Endothelial cell (in vitro differentiated cells): ENCODE results near the gene TAF10. TPM values are rescaled to one million over a fixed set of nuclear protein-coding genes. Genes with fewer than 3 reads are reported as not detected.
A peak's percentile ranks its signal among the peaks of the same experiment; 100 is the strongest.

ENCODE experiments used
- DNase-seq: peaks from one replicate; pipeline ENCODE4 v3.0.0; 2021; ENCODE audit warnings: low spot score
- H3K27ac Mint-ChIP-seq: one replicate; pipeline ENCODE4 v1.8.0; 2021; ENCODE audit warnings: mixed read lengths, inconsistent platforms; ENCODE audit not compliant: unreplicated experiment
- H3K27me3 Mint-ChIP-seq: one replicate; pipeline ENCODE4 v1.8.0; 2021; ENCODE audit warnings: mild to moderate bottlenecking, moderate library complexity, mixed read lengths, inconsistent platforms; ENCODE audit not compliant: unreplicated experiment
- H3K36me3 Mint-ChIP-seq: one replicate; pipeline ENCODE4 v1.8.0; 2021; ENCODE audit warnings: mild to moderate bottlenecking, low read depth, mixed read lengths, inconsistent platforms; ENCODE audit not compliant: unreplicated experiment
- H3K4me1 Mint-ChIP-seq: one replicate; pipeline ENCODE4 v1.8.0; 2021; ENCODE audit warnings: mild to moderate bottlenecking, mixed read lengths, inconsistent platforms; ENCODE audit not compliant: unreplicated experiment
- H3K4me3 Mint-ChIP-seq: one replicate; pipeline ENCODE4 v1.8.0; 2021; ENCODE audit warnings: mild to moderate bottlenecking, mixed read lengths, inconsistent platforms; ENCODE audit not compliant: unreplicated experiment
- H3K9me3 Mint-ChIP-seq: one replicate; pipeline ENCODE4 v1.8.0; 2021; ENCODE audit warnings: mixed read lengths, inconsistent platforms; ENCODE audit not compliant: unreplicated experiment
- CTCF ChIP-seq: fragments of 200-600 bp; sonication (generic); IDR thresholded peaks from one replicate; pipeline ENCODE4 v1.5.0; 2021; ENCODE audit warnings: antibody characterized with exemption; ENCODE audit not compliant: unreplicated experiment
- total RNA-seq: library from RNA; stranded (reverse); fragmentation: NEBNext Ultra II Directional; extraction: Animal tissue kit (Norgen Biotek cat#: 25700); gene quantifications from one replicate; pipeline ENCODE4 v1.2.1, GENCODE V29; 2021; ENCODE audit not compliant: unreplicated experiment

The TAF10 gene
- total RNA-seq, 1 donor from 2014 or later, result 62.2 TPM

- no peak for DNase-seq
- H3K36me3 Mint-ChIP-seq, result peaks cover 56% of the 10 kb centered on the region
- no peak for TF ChIP-seq CTCF
- H3K4me3 Mint-ChIP-seq, result no peak overlapping the region
- no peak overlapping the region for H3K27ac Mint-ChIP-seq
- H3K9me3 Mint-ChIP-seq, result no peaks in the 10 kb centered on the region
- H3K27me3 Mint-ChIP-seq, result peaks cover 16% of the 10 kb centered on the region
- H3K4me1 Mint-ChIP-seq, result peaks cover 7% of the 10 kb centered on the region
Observed at GRCh38 chr11:6629892-6630631, 18.0 kb upstream of the TAF10 start.

GRCh38 chr11:6629573-6629891 lies 17.5 kb upstream of the TAF10 start:
- no peak overlapping the region for H3K27ac Mint-ChIP-seq
- peaks cover 57% of the 10 kb centered on the region for H3K36me3 Mint-ChIP-seq
- H3K4me3 Mint-ChIP-seq, result no peak overlapping the region
- no peaks in the 10 kb centered on the region for H3K9me3 Mint-ChIP-seq
- no peak for TF ChIP-seq CTCF
- peaks cover 16% of the 10 kb centered on the region for H3K27me3 Mint-ChIP-seq
- DNase-seq, result no peak
- peaks cover 7% of the 10 kb centered on the region for H3K4me1 Mint-ChIP-seq

GRCh38 chr11:6628526-6628925 lies 16.5 kb upstream of the TAF10 start:
- TF ChIP-seq CTCF, result no peak
- Mint-ChIP-seq H3K27ac (no peak overlapping the region), H3K4me3 (peak overlapping the region; percentile 52)

GRCh38 chr11:6627762-6628241 lies 15.8 kb upstream of the TAF10 start:
- Mint-ChIP-seq H3K4me1 (peaks cover 7% of the 10 kb centered on the region), H3K36me3 (peaks cover 55% of the 10 kb centered on the region), H3K4me3 (peak overlapping the region; percentile 13), H3K27ac (no peak overlapping the region), H3K27me3 (peaks cover 16% of the 10 kb centered on the region), H3K9me3 (no peaks in the 10 kb centered on the region)
- TF ChIP-seq CTCF, result no peak
- no peak for DNase-seq

More at GRCh38 chr11:6628526-6628925, 16.5 kb upstream of the TAF10 start:
- H3K9me3 Mint-ChIP-seq, result no peaks in the 10 kb centered on the region
- H3K36me3 Mint-ChIP-seq, result peaks cover 62% of the 10 kb centered on the region
- H3K27me3 Mint-ChIP-seq, result peaks cover 16% of the 10 kb centered on the region
- DNase-seq, result no peak
- peaks cover 7% of the 10 kb centered on the region for H3K4me1 Mint-ChIP-seq

GRCh38 chr11:6626971-6627761 lies 15.2 kb upstream of the TAF10 start:
- H3K27me3 Mint-ChIP-seq, result peaks cover 16% of the 10 kb centered on the region
- H3K9me3 Mint-ChIP-seq, result no peaks in the 10 kb centered on the region
- H3K36me3 Mint-ChIP-seq, result peaks cover 52% of the 10 kb centered on the region
- peaks cover 7% of the 10 kb centered on the region for H3K4me1 Mint-ChIP-seq
- TF ChIP-seq CTCF, result no peak
- DNase-seq, result no peak
- no peak overlapping the region for H3K27ac Mint-ChIP-seq
- H3K4me3 Mint-ChIP-seq, result peak overlapping the region; percentile 35
